Central memory CD4-positive, alpha-beta T cell (primary cell): Measurements from ENCODE around the gene C1orf185.
"Not testable (repeated sequence)": the region's sequence is repeated elsewhere in the genome, so short reads cannot be mapped to it uniquely, and the experiment has no call there.

Experiments
- DNase-seq: peaks from one replicate; pipeline ENCODE4 v3.0.0; 2022

The C1orf185 gene

DNA sequence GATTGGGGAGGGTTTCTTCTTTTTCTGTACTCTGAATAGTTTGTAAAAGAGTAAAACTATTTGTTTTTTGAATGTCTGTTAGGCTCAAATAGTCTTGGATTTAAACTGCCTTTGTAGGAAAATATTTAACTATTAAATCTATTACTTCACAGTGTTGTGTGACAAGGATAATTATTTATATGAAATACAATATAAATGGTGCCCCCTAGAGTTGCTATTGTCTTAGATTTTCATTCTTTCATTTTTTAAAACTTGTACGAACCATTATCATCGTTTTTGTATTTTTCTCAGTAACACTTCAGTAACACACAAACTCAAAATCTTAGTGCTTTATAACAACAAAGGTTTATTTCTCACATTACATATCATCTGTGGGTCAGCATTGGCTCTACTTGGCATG lies 37.4 kb downstream of the C1orf185 start:
- no peak for DNase-seq

DNA sequence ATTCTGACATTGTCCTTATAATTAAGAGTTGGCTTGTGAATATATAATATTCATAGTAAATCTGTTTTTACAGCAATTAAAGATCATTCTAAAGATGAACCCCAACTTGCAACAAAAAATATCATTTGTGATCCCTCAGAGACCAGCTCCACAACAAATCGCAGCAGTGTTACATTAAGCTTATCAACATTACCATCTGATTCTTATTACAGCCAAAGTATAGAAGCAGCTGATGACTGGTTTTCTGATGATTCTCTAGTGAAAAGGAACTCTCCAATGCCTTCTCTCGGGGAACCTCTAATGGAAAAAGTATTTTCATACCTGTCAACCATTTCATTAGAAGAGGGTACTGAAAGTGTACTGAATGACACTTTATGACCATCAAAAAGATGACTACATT lies 45.4 kb downstream of the C1orf185 start:
- DNase-seq, result no peak

DNA sequence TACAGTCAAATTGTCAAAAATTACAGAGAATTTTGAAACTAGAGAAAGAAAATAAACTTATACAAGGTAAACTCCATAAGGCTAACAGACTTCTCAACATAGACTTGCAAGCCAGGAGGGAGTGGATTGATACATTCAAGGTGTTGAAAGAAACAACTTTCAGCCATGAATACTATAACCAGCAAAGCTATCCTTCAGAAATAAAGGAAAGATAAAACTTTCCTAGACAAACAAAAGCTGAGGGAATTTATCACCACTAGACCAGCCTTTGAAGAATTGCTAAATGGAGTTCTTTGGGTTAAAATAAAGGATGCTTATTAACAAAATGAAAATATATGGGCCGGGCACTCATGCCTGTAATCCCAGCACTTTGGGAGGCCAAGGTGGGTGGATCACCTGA lies 52.7 kb downstream of the C1orf185 start:
- no peak for DNase-seq

DNA sequence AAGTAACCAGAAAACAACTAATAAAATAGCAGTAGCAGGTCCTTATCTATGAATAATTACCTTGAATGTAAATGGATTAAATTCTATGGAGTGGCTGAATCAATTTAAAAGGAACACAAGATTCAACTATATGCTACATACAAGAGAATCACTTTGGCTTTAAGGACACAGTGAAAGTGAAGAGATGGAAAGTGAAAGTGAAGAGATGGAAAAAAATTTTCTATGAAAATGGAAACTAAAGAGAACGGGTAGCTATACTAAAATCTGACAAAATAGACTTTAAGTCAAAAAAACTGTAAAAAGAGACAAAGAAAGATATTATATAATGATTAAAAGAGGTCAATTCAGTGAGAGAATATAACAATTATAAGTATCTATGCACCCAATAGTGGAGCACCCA lies 54.7 kb downstream of the C1orf185 start:
- no peak for DNase-seq

DNA sequence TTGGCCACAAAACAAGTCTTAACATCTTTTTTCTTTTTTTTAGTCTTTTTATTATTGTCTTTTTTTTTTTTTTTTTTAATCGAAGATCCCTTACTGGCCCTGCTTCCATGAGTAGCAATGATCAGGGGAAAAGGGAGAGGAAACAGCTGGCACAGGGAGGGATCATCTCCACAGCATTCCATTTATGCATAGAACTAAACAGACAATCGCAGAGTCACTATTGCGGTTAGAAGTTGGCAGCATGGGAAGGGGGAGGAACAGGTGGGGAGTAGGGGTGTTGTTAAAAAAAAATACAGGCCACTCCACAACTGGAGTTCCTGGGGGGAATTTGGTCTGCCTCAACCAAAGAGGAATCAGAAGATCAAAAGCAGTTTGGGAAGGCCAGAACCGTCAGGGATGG lies 55.4 kb downstream of the C1orf185 start:
- DNase-seq, result no peak

DNA sequence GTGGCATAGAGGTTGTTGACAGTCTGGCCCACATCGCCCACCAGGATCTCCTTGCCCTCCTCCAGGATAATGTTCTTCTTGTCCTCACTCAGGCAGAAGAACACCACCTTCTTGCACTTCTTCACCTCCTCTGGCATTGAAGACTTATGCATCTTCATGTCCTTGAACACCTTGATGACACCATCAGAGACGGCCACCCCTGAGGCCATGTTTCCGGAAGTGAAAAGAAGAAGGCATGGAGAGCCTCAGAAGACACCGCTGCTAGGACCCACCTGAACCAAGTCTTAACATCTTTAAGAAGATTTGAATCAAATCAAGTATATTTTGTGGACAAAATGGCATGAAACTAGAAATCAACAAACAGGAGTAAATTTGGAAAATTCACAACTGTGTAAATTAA lies 56.2 kb downstream of the C1orf185 start:
- no peak for DNase-seq

DNA sequence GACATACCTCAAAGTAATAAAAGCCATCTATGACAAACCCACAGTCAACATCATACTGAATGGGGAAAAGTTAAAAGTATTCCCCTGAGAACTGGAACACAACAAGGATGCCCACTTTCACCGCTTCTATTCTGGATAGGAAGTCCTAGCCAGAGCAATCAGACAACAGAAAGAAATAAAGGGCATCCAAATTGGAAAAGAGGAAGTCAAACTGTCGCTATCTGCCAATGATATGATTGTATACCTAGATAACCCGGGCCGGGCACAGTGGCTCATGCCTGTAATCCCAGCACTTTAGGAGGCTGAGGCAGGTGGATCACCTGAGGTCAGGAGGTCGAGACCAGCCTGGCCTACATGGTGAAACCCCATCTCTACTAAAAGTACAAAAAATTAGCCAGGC lies 60.5 kb downstream of the C1orf185 start:
- not testable (repeated sequence) for DNase-seq

DNA sequence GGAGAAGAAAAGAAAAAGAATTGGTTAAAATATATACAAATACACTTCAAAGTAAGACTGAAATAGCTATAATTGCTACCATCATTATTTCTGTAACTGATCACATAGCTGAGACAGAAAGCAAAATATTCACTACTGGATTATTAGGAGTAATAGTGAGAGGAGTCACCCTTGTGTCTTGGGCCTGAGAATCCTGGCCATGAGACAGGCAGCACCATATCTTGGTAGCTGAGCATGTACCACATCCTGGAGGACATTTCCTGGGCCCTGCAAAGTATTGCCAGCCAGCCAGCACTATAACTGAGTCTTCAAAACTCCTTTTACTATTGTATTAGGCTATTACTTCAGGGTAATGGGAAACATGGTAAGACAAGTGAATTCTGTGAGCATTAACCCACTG lies 63.5 kb downstream of the C1orf185 start:
- no peak for DNase-seq

DNA sequence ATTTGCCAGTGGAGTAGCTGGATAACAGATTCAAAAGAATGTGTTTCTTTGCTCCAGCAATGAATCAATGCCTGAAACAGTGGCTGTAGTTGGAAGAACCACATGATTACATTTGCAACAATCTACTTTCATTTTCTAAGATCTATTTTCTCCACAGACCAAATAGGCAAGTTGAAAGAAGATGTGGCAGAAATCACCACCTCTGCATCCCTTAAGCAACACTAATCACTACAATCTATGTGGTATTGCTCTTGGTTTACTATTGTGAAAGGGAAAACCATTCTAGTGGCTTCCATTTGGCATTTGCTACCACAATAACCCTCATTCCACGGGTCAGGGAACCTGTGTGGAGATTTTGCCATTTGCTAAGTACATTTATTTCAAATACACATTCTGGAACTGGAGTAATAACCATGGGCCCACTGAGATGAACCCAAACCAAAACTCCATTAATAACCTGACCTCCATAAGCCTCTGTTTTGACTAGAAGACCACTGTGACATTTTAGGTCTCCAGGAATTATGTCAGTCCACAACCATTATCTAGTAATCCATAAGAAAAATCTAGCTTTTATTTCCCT lies 66.3 kb downstream of the C1orf185 start:
- DNase-seq, result no peak

DNA sequence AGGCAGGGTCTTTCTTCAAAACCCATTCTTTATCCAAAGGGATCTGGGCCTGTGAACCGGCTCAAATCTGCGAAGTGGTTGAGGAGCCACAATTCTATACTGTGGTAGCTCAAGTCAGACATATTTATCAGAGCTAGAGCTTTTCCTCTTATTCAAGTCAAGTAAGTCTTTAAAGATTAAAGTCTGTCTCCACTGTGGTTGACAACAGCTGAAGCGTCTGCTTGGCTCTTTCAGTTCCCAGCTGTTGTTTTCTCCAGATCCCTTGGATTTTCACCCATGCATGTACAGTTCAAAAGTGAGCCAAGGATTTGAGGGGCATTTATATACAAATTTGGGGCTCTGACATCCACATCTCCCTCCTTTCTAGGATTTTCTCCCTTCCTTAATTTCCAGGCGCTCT lies 66.9 kb downstream of the C1orf185 start:
- no peak for DNase-seq

DNA sequence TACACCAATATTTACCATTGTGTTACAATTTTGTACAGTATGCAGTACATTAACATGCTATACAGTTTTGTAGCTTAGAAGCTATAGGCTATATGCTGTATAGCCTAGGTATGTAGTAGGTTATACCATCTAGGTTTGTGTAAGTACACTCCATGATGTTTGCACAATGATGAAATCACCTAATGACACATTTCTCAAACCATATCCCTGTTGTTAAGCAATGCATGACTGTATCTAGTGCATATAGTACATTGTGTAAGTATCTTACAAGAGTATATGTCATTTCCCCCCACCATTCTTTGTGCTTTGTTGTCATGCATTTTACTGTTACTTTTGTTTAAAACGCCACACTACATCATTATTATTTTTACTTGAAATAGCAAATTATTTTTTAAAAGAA lies 68.3 kb downstream of the C1orf185 start:
- no peak for DNase-seq

DNA sequence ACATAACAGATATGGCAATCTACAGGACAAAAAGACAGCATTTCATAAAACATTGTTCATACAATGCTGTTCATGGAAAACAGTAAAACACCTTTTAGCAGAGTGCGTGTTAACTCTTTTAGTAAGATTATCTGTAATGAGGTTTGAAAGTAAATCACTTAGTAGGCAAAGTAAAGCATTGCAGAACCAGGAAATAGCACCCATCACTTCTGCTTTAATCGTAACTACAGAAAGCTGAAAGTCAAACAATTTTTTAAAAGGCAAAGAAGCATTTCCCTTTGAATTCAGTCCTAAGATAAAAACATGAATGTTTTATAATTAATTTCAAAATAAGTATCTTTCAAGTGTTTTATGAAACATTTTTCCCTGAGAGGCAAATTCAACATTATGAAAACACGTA lies 70.8 kb downstream of the C1orf185 start:
- DNase-seq, result no peak

DNA sequence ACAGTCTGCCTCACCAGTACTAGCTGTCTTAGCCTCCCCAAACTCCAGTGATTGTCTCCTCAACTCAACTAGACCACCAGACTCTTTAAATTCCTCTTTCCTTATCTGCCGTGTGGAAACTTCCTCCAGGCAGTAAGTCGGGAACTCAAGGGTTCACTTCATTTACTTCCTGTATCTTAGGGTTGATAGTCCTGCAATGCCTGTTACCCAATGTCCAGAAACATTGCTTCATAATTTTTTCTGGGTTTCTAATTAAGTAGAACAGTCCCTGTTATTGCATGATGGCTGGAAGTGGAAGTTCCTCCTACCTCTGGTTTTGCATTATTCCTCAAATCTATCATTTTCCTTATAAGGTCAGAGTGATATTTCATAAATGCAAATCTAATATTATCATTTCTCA lies 73.2 kb downstream of the C1orf185 start:
- DNase-seq, result no peak

DNA sequence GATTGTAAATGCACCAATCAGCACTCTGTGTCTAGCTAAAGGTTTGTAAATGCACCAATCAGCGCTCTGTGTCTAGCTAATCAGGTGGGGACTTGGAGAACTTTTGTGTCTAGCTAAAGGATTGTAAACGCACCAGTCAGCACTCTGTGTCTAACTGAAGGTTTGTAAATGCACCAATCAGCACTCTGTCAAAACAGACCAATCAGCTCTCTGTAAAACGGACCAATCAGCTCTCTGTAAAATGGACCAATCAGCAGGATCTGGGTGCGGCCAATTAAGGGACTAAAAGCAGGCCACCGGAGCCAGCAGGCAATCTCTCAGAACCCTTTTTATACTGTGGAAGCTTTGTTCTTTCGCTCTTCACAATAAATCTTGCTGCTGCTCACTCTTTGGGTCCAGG lies 76.0 kb downstream of the C1orf185 start:
- not testable (repeated sequence) for DNase-seq

DNA sequence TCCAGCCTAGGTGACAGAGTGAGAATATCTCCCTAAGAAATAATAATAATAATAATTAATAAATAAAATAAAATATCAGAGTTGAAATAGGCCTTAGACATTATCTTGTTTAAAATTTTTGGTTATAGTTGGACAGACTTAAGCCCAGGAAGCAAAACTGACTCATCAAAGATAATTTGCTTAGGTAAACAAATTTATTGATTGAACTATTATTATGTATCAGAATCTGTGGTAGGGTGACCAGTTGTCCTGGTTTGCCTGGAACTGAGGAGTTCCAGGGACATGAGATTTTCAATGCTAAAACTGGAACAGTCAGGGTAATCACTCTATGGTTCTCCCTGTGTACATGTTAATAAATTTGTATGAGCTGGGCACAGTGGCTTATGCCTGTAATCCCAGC lies 86.2 kb downstream of the C1orf185 start:
- DNase-seq, result no peak

DNA sequence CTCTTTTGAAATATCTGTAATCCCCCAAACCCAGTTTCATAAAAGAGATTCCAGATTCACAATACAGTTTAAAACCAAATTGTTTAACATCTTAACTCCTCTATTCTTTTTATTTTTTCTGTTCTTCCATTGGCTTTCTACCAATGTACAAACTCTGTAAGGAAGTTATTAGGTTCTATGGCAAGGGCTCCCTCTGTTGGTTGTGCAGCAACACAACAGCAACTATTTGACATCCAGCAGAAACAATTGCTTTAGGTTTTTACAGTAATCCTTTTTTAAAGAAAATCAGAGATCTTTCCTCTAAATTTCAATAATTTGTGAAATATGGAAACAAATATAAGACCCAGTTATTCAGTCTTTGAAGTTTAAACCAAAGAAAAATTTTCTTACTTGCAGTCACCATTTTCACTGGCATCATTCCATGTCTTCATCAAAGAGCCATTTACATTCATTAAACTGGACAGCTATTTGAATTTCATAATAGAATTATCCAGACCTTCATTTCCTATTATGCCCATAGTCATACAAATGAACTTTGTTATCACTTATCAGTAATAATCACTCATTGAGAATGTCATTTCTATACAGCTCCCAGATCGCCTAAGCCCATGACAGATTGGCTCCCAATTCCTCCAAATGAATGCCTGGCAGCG lies 87.5 kb downstream of the C1orf185 start:
- DNase-seq, result peak; percentile 41

DNA sequence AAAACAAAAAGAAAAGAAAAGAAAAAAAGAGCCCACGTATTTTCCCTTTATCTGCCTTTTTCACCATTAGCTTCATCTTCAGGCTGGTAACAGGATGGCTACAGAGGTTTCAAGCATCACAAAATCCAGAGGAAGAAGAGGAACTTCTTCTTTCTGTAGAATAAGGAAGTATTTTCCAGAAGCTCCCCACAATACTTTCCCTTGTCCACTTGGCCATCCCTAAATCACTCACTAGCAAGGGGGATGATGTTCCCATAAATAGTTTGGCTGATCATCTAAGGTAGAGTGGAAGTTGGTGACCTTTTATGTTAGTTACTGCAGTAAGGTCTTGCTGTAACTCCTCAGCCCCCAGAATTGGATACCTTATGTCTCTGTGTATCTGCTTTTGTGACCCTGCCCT lies 88.9 kb downstream of the C1orf185 start:
- no peak for DNase-seq

DNA sequence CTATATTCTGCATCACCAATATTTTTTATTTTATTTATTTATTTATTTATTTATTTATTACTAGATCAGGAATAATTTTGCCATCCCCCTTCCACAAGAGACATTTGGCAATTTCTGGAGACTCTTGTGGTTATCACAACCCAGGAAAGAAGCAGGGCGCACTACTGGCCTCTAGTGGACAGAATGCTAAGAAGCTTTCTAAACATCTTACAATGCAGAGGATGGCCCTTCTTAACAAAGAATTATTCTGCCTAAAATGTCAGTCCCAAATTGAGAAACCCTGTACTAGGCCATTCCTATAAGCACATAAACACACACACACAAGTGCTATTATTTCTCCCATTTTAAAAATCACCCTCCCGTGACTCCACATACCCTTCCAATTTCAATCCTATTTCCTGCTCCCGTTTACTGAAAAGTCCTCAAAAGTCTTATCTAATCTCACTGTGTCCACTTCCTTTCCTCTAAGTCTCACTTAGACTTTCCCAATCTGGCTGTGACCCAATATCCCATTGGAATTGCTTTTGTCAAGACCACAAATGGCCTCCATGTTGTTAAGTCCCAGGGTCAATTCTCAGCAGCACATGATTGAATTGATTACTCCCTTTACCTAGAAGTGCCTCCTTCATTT lies 90.3 kb downstream of the C1orf185 start:
- peak; percentile 17 for DNase-seq

DNA sequence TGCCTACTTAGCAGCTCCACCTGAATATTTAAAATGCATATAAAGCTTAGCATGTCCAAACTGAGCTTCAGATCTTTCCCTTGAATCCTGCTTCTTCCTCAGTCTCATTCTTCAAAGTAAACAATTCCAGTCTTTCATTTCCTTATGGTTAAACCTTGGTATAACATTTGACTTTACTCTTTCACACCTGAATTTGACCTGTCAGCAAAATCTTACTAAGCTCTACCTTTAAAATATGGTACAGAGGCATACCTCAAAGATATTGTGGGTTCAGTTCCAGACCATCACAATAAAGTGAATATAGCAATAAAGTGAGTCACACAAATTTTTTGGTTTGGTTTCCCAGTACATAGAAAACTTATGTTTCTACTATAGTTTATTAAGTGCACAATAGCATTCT lies 91.5 kb downstream of the C1orf185 start:
- DNase-seq, result no peak
